Measurements from ENCODE around the gene KRT73.
"Not testable (repeated sequence)": the region's sequence is repeated elsewhere in the genome, so short reads cannot be mapped to it uniquely, and the experiment has no call there.

KRT73 gene

DNA sequence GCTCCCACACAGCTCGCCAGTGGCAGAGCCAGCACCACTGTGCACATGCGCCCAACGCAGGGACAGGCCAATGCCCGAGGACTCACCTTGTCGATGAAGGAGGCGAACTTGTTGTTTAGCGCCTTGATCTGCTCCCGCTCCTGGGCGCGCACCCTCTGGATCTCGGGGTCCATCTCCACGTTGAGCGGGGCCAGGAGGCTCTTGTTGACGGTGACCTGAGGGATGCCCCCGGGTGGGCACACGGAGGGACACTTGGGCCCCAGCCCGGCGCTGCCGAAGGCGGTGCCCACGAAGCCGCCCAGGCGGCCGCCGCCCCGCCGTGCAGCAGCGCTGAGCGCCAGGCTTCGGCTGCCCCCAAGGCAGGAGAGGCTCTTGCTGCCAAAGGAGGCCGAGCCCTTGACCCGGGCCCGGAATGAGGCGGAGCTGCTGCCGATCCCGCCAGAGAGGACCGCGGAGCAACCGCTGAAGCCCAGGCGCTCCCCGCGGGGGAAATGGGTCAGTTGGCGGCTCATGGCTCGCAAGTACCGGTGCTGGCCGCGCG lies 17.3 kb downstream of the KRT73 start, which contains the start of gene KRT72:
Gene KRT72 (minus strand): TSS at position 523 of the 541 bp plus-strand sequence. CDS start 11 bp downstream, at position 512.
- no peak for DNase-seq (ENCODE audit: low read depth, low spot score)

DNA sequence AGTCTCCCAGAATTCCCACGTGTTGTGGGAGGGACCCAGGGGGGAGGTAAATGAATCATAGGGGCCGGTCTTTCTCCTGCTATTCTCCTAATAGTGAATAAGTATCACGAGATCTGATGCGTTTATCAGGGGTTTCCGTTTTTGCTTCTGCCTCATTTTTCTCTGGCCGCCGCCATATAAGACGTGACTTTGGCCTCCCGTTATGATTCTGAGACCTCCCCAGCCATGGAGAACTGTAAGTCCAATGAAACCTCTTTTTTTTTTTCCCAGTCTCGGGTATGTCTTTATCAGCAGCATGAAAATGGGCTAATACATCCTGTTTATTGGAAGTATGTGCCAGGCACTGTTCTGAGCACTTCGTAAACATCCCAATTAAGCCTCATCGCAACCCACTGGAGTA lies 17.9 kb downstream of the KRT73 start:
- no peak for DNase-seq (ENCODE audit: low read depth, low spot score)

DNA sequence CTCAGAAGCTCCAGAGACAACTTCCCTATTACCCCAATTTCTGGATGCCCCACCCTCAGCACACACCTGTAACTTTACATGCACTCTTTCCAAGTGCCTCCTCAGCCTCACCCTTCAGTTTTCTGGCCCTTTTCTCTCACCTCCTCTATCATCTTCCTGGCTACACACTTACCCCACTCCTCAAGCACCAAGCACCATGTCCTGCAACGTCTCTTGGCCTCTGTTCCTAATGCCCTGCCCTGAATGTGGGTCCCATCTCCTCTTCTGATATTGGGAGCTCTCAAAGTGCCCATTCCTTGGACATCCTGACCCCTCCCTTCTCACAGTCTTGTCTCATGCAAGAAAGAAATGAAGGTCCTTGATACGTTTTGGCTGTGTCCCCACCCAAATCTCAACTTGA lies 18.3 kb downstream of the KRT73 start:
- no peak for DNase-seq (ENCODE audit: low read depth, low spot score)

DNA sequence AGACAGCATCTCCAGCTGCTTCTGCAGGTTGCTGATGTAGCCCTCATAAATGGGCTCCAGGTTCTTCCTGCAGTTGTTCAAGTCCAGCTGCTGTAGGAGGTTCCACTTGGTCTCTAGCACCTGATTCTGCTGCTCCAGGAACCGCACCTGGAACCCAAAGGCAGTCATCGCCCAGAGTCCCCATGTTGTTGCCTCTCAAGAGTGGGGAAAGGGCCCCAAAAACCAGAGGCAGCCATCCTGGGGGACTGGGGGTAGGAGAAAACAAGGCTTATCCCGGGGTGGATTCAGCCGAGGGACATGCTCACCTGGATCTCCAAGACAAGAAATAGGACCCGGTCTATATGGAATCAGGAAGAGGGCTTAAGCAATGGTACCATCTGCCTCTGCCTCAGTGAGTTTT lies 19.4 kb downstream of the KRT73 start:
- DNase-seq (ENCODE audit: low read depth, low spot score): no peak

DNA sequence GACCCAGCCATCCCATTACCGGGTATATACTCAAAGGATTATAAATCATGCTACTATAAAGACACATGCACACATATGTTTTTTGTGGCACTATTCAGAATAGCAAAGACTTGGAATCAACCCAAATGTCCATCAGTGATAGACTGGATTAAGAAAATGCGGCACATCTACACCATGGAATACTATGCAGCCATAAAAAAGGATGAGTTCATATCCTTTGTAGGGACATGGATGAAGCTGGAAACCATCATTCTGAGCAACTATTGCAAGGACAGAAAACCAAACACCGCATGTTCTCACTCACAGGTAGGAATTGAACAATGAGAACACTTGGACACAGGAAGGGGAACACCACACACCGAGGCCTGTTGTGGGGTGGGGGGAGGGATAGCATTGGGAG lies 24.1 kb downstream of the KRT73 start:
- DNase-seq (ENCODE audit: low read depth, low spot score): not testable (repeated sequence)

DNA sequence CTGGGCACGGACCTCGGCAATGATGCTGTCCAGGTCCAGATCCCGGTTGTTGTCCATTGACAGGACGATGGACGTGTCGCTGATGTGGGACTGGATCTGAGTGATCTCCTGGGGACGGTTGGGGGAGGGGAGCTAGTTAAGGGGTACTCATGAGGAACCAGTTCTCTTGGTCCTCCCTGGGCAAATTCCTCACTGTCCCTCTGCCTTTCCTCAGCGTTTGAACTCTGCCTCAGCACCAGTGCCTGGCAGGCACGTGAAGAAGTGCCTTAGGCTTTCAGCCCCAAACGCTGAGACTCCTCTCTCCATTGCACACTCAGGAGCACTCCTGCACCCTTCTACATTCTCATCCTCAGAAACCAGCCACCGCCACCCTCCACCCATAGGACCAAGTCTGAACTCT lies 26.8 kb downstream of the KRT73 start:
- DNase-seq (ENCODE audit: low read depth, low spot score): no peak

DNA sequence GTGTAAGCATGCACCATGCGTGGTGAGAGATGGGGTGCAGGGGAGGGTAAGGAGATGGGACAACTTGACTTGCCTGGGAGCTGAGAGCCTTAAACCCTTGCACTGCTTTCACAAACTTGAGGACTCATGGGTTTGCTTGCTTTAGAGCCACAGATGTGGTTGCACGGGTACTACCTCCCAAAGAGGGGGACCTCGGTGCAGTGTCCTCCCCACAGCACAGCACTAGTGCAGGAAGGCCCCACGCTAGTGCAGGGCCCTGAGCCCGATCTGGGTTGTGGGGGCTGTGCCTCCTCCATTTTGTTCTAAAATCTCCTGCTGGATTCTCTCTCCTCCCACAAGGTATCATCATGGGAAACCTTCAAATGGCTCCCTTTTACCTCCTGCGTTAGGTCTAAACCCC lies 28.3 kb downstream of the KRT73 start:
- no peak for DNase-seq (ENCODE audit: low read depth, low spot score)

DNA sequence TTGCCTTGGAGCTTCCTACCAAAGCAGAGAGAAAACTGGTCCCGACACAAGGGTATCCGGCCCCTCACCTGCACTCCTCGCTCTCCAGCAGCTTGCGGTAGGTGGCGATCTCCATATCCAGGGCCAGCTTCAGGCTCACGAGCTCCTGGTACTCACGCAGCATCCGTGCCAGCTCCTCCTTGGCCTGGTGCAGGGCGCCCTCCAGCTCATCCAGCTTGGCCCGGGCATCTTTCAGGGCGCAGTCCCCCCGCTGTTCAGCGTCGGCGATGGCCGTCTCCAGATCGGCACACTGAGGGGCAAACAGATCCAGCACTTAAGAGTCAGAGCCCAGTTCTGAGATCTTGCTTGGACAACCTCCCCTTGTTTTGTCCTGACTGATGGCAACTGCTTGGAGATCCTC lies 30.8 kb downstream of the KRT73 start:
- no peak for DNase-seq (ENCODE audit: low read depth, low spot score)

DNA sequence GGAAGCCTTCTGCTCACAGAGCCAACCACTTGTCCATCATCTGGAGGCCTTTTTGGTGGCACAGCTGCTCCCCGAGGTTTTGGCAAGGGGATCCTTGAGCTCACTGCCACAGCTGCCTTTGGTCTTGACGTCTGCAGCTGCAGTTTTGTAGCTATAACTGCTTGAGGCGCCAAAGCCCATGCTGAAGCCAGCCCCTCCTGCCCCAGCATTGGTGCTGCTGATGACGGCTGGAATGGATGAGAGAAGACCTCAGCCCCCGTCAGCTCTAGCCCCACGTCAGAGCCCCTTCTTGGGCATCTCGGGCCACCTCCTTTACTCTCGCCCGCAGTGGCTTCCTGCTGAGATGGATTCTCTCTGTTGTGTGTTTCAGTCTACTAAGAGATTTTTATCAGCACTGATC lies 32.4 kb downstream of the KRT73 start:
- DNase-seq (ENCODE audit: low read depth, low spot score): no peak

DNA sequence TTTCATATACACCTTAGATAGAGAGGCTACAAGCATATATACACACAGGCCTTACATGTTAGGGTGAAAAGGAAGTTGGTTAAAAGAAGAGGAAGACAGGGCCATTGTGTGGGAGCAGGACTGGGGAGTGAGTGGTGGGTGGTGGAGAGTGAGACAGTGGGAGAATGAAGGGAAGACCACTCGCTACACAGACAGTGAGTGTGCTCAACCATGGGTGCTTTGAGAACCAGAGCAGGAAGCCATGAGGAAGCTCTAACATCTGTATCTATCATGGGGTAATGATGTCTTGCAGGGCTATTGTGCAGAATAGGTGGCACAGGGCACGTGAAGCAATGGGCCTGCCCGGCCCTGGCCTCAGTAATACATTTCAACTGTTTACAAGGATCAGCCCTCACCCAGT lies 33.3 kb downstream of the KRT73 start:
- DNase-seq (ENCODE audit: low read depth, low spot score): no peak

DNA sequence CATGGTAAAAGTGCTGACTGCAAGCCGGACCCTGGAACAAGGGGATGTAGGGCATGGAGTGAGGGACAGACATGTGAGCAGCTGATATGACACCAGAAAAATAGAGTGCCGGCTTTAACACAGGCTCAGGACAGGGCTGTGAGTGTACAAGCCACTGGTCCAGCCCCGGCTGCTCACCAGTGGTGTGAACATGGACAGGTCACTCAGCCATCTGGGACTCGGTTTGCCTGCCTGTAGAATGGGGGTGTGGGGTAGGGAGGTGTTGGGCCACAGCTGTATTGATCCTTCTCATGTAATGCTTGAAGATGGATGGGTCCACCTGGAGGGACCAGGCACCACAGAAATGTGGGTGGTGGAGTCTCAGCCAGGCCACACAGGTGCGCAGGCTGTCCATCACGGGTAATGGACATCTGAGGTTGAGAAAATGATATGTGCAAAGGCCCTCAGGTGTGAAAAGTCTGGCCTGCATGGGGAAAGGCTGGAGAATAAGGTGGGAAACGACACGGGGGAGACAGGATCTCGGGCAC lies 34.1 kb downstream of the KRT73 start:
- no peak for DNase-seq (ENCODE audit: low read depth, low spot score)

DNA sequence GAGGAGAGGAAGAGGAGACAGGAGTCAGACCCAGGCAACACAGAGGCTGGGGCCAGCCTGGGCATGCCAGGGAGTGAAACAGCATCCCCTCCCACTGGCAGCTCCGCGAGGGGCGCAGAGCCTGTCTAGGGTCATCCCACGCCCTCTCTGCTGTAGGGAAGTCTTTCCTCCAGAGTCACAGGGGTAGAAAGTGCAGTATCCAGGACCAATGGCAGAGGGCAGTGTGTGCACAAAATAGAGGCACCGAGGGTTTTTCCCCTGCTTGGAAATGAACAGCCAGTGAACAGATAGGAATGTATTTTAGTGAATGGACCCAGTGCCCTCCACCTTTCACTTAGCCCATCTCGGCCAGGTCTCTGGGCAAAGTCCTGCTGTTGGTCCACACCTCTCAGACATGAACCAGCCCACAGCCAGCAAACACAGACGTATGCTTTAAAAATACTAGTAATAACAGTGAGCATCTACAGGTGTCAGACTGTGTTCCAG lies 35.3 kb downstream of the KRT73 start:
- peak; percentile 49 for DNase-seq (ENCODE audit: low read depth, low spot score)

DNA sequence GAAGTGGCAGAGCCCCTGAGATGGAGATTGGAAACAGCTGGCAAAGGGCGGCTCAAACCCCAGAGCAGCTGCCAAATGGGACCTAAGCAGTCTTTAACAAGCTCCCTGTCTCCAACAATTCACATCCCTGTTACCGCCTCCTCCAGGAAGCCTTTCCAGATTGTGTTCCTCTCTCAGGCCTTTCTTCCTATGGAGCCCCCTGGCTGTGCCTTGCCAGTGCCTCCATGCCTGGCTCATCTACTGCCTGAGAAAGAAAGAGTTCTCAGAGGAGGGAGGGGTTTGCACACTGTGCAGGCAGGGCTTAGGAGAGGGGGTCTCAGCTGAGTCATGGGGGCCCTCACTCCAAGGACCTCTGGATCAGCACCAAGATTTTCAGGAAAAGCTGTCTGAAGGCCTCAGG lies 35.9 kb downstream of the KRT73 start:
- no peak for DNase-seq (ENCODE audit: low read depth, low spot score)

DNA sequence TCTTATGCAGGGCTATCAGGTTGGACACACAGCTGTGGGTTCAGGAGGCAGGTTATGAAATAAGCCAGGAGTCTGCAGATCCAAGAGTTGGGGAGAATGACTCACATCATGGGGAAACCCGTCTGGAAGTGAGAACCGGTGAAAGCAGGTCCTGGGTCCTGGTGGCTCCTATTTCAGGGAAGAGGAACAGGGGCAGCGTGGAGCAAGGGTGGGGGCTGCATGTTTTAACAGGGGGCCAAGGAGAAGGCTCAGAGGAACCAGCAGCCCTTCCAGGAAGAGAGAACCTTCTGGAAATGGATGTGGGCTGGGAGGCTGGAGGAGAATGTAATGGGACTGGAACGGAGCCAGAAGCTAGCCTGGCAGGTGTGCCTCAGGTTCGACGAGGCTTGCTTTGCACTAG lies 36.9 kb downstream of the KRT73 start:
- DNase-seq (ENCODE audit: low read depth, low spot score): no peak

DNA sequence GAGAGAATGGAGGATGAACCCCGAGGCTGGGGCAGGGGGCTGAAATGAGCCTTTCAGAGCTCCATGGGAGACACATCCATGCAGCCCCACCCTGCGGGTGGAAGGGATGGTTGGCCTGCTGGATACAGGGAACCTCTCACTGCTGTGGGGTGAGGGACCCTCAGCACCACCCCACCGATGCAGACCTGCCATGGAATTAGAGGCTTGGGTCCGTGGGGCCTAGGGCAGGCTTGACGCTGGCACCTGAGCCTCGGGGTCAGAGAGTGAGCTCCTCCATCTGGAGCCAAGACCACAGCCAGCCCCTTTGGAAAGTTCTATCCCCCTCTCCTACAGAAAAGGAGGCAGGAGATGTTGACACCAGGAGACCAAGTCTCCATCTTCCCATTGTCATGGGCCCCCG lies 37.3 kb downstream of the KRT73 start:
- no peak for DNase-seq (ENCODE audit: low read depth, low spot score)

DNA sequence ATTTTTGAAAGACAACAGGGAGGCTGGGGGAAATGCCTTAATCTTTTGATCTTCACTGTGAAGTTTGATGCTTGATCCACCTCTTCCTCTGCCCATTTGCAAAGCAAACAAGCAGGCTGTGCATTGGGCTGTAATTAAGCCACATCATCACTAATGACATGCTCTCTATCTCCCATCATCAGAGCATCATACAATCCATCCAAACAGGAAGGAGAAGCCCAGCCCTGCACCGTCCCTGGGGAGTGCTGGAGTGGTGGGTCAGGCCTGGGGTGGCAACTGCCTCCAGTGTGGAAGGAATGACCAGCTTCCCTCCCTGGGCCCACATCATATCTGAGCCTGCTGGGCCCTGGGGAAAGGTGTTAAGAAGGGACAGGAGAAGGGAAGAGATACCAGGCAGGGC lies 37.9 kb downstream of the KRT73 start:
- DNase-seq (ENCODE audit: low read depth, low spot score): no peak

DNA sequence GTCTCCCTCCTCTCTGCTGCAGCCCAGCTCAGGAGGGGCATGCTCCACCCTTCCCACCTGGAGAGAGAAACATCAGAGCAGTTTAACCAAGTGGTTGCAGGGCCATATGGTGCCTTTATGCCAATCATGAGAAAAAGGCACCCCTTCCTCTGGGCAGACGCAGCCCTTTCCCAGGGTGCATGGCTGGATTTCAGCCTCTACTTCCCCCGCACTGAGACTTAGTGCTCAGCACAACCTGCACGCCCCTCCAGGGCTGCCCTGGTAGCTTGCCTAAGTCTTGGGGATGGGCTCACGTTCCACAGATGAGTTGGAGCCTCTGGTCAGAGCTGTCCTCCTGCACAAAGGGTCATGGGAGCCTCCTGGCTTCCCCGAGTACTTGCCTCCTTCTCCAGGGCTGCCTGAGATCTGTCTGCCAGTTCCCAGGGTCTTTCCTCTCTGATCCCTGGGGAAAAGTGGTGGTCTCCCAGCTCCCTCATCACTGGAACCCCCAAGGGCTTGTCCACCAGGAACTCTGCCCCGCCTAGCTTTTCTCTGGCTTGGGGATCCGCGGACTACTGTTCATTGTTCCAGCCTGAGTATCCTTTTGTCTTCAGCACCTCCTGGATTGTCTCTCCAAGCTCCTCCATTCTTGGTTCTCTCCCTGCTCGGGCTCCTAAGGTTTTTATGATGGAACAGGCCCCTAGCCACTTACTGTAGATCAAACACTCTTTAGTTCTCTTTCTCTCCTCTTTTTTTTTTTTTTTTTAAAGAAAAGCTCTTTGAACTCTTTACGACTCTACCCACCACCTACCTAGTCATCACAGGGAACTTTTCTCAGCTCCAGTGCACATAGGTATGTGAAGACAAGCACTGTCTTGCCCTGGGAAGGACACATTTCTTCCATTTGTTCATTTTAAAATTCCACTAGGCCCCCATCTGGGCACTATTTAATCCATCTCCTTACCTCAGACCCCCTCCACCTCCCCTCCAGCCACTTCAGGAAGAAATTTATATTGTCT lies 38.6 kb downstream of the KRT73 start:
- no peak for DNase-seq (ENCODE audit: low read depth, low spot score)

DNA sequence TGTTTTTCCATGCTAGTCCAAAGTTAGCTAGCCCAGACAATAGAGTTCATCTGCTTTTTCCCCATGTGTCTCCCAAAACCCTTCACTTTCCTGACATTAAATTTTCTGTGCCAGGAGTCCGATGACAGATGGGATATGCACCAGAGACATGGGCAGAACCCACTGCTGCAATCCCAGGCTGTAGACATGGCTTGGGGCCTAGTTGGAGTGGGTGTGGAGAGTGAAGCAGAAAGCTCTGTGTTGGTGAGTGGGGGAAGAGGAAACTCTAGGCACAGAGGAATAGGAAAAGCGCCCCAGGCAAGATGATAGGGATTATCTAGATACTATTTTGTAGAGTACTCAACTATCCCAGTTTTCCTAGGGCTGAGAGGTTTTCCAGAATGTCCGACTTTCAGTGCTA lies 39.9 kb downstream of the KRT73 start:
- DNase-seq (ENCODE audit: low read depth, low spot score): no peak

DNA sequence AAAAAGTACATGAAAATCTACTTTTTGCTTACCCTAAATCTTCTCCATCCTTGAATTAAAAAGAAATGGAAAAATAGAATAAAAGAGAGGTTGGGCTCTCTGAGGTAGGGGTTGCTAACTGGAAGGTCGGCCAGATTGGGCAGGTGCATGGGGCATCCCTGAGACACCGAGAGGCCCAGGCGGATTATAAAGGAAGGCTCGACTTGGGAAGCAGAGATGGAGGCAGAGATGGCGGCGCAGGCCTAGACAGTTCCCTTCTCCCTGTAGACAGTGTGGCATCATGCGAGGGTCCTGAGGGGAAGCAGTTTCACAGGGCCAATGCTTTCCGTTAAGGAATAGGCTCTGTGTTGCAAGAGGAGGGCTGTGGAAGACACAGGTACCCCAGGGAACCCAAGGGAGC lies 41.0 kb downstream of the KRT73 start:
- DNase-seq (ENCODE audit: low read depth, low spot score): no peak

DNA sequence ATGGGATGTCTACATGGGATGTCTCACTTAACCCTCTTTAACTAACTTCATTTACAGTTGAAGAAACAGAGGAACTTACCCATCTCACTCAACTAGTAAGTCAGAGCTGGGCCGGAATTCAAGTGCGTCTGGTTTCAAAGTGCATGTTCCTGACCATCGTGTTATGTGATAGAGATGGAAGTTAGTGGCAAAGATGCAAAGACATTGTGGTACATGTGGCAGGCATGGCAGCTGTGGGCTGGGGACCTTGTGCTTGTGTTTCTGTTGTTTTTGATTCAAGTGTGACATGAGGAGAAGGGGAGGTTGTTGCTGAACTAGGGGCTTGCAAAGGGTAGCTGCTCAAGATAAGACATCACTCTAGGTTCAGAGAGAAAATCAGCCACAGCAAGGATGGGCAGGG lies 42.4 kb downstream of the KRT73 start:
- no peak for DNase-seq (ENCODE audit: low read depth, low spot score)

DNA sequence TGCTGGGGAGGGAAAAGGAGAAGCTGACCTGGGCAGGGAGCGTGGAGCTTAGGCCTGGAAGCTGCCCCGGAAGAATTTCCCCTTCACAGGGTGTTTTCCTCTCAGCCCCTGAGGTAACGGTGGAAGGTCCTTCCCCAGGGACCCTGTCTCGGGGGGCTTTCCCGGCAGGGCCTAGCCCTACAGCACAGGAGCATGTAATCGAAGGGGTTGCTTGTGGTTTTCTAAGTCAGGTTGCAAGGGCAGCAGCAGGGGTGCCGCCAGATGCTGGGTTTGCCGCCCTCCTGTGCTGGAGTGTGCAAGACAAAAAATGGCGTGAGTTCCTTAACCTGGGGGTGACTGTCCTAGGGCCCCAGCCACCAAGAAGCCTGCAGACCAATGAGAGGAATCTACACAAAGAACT lies 43.1 kb downstream of the KRT73 start:
- DNase-seq (ENCODE audit: low read depth, low spot score): no peak

DNA sequence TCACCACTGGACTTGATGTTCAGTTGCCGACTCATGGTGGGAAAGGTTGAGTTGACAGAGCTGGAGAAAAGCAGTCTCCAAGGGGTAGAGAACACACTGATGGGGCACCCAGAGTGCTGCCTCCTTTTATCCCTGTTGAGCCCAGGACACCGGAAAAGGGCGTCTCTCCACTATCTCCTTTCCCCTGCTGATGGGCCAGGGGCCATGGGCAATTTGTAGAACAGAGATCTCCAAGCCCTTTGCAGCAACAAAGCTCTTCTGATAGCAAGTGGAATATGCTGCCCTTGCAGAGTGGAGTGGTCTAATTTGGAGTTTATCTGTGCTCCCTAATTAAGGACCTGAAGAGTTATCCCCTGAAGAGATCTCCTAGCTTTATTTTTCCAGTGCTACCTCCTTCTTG lies 44.6 kb downstream of the KRT73 start, which contains the start of gene KRT74:
Gene KRT74 (minus strand): TSS at position 101 of the 400 bp plus-strand sequence. CDS start 66 bp downstream, at position 35.
- no peak for DNase-seq (ENCODE audit: low read depth, low spot score)

DNA sequence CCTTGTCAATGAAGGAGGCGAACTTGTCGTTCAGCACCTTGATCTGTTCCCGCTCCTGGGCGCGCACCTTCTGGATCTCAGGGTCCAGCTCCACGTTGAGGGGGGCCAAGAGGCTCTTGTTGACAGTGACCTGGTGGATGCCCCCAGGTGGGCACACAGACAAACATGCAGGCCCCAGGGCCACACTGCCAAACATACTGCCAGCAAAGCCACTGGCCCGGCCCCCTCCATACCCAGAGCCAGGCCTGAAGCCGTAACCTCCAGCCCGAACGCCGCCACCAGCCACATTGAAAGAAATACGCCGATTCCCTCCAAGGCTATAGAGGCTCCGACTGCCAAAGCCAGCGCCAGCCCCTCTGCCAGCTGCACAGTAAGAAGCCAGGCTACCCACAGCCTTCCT lies 45.1 kb downstream of the KRT73 start:
- DNase-seq (ENCODE audit: low read depth, low spot score): no peak

All from activated naive CD8-positive, alpha-beta T cell treated with anti-CD3 and anti-CD28 coated beads, Interleukin-2, amount 50 U/mL, for 16 hours (primary cell).